Coronary artery (tissue), 2 donors: ENCODE measurements around the gene ZNF333.

Experiments used
- DNase-seq: peaks from one replicate; pipeline ENCODE4 v3.0.0-alpha.2; 2017; ENCODE audit warnings: low spot score
- H3K27ac ChIP-seq, 2 donors: fragments of 200-600 bp; sonication (generic); one replicate each; pipeline ENCODE4 v1.5.1; 2016 to 2019
- H3K4me3 ChIP-seq: fragments of 200-600 bp; sonication (generic); 2 replicates; pipeline ENCODE4 v1.5.1; 2016; ENCODE audit warnings: mild to moderate bottlenecking, moderate library complexity
- TF ChIP-seq, protein P1 (sequence below): fragments of 200-600 bp; sonication (generic); IDR thresholded peaks from one replicate; pipeline ENCODE4 v1.5.1; 2019; ENCODE audit warnings: antibody characterized with exemption

The ZNF333 gene

DNA sequence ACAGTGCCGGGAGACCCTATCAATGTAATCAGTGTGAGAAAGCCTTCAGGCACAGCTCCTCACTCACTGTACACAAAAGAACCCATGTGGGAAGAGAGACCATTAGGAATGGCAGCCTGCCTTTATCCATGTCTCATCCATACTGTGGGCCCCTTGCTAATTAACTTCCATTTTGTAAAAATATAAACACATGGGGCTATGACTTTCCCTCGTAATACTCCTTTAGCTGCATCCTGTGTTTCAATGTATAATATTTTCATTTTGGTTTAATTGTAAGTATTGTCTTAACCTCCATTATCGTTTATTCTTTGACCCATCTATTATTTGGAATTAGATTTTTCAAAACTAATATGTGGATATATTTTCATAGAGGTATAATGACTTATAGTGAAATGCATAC lies 29.3 kb downstream of the ZNF333 start:
- DNase-seq: no peak
- TF ChIP-seq, protein P1, sequence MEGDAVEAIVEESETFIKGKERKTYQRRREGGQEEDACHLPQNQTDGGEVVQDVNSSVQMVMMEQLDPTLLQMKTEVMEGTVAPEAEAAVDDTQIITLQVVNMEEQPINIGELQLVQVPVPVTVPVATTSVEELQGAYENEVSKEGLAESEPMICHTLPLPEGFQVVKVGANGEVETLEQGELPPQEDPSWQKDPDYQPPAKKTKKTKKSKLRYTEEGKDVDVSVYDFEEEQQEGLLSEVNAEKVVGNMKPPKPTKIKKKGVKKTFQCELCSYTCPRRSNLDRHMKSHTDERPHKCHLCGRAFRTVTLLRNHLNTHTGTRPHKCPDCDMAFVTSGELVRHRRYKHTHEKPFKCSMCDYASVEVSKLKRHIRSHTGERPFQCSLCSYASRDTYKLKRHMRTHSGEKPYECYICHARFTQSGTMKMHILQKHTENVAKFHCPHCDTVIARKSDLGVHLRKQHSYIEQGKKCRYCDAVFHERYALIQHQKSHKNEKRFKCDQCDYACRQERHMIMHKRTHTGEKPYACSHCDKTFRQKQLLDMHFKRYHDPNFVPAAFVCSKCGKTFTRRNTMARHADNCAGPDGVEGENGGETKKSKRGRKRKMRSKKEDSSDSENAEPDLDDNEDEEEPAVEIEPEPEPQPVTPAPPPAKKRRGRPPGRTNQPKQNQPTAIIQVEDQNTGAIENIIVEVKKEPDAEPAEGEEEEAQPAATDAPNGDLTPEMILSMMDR: no peak
- peak overlapping the region; percentile 32 for H3K4me3 ChIP-seq
- no peak overlapping the region for H3K27ac ChIP-seq

GRCh38 chr19:14722127-14722526 lies 32.3 kb downstream of the ZNF333 start:
- TF ChIP-seq, protein P1: no peak
- no peak for DNase-seq
- H3K27ac ChIP-seq: no peak overlapping the region
- H3K4me3 ChIP-seq: no peak overlapping the region

GRCh38 chr19:14728595-14728994 lies 38.7 kb downstream of the ZNF333 start:
- TF ChIP-seq, protein P1: no peak
- Histone ChIP-seq H3K4me3 (no peak overlapping the region), H3K27ac (no peak overlapping the region)
- no peak for DNase-seq

- TF ChIP-seq, protein P1: no peak
- no peak overlapping the region for H3K4me3 ChIP-seq
- no peak for DNase-seq
- H3K27ac ChIP-seq: no peak overlapping the region
Measured at GRCh38 chr19:14731200-14731599, 41.4 kb downstream of the ZNF333 start.

GRCh38 chr19:14732510-14732909 lies 42.7 kb downstream of the ZNF333 start:
- no peak overlapping the region for H3K27ac ChIP-seq
- TF ChIP-seq, protein P1: no peak
- no peak for DNase-seq
- no peak overlapping the region for H3K4me3 ChIP-seq

DNA sequence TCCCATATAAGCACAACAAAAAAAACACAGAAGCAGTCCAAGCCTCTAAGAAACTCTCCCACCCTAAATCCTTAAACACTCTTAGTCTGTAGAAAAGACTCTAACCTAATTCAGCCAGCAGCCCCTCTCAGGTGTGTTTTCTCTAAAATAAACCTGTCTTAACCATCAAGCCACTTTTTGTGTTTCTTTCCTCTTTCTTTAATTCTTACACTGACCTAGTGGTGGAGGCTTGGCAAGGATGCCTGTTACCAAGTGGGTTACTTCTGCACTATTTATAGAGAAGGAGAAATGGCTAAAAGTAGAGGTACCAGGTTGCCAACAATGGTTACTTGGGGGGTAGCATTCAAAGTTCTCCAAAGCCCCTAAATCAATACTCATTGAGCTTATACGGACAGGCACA lies 43.7 kb downstream of the ZNF333 start:
- no peak overlapping the region for H3K27ac ChIP-seq
- TF ChIP-seq, protein P1: no peak
- DNase-seq: no peak
- no peak overlapping the region for H3K4me3 ChIP-seq

DNA sequence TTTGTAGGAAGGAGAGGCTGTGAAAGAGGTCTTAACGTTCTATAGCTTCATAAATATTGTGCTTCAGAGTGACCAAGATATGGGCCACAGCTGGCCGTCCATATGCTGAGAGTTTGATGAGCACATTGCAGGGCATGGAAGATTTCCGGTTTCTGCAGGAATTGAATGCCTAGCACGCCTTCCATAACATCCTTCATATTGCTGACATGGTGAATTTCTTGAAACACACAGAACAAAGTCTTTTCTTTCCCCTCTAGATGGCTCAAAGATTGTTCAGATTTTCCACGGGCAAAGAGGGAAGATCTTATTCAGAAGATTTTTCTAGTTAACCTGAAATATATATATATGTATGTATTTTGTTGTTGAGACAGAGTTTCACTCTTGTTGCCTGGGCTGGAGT lies 46.1 kb downstream of the ZNF333 start:
- no peak overlapping the region for H3K4me3 ChIP-seq

More for the DNA sequence above, 46.1 kb downstream of the ZNF333 start:
- DNase-seq: no peak
- H3K27ac ChIP-seq: no peak overlapping the region
- TF ChIP-seq, protein P1: no peak
